H1 (cell line): Measurements from ENCODE around the gene MOG. TPM values are rescaled to one million over a fixed set of nuclear protein-coding genes. Genes with fewer than 3 reads are reported as not detected.

Experiments
- CTCF ChIA-PET: fragments of 300-600 bp; sonication (Branson Sonifier 250); formaldehyde crosslinking; loops from one replicate; lab custom pipeline; 2021; ENCODE audit not compliant: partially characterized antibody; lab: Charles Lee
- POLR2A ChIA-PET: fragments of 300-600 bp; sonication (Branson Sonifier 250); formaldehyde crosslinking; loops from one replicate; lab custom pipeline; 2021; ENCODE audit warnings: inconsistent platforms; ENCODE audit not compliant: partially characterized antibody; lab: Charles Lee
- DNase-seq, 2 experiments: peaks; one replicate each; pipeline versions ENCODE4 v3.0.0 to v3.0.0-alpha.2; 2010 to 2022; ENCODE audit warnings: low spot score in 2 of 2, low read depth in 1 of 2, mixed read lengths in 1 of 2
- FAIRE-seq: peaks from 2 replicates; lab custom pipeline; 2011; peaks lifted over from hg19 to GRCh38; lab: Jason Lieb, UNC
- H2AFZ ChIP-seq: 2 replicates; pipeline ENCODE4 v1.8.1; 2012; ENCODE audit warnings: low read length, inconsistent platforms
- H2AK5ac ChIP-seq: 2 replicates; pipeline ENCODE4 v1.6.1; 2013; ENCODE audit warnings: low read depth, low read length
- H2BK120ac ChIP-seq: replicated peaks from 2 replicates; pipeline ENCODE3; 2013; ENCODE audit warnings: low read depth, low read length, inconsistent platforms
- H2BK12ac ChIP-seq: 2 replicates; pipeline ENCODE4 v1.6.1; 2013; ENCODE audit warnings: low read depth, low read length
- H2BK15ac ChIP-seq: 2 replicates; pipeline ENCODE4 v1.6.1; 2013; ENCODE audit warnings: low read length
- H2BK20ac ChIP-seq: 2 replicates; pipeline ENCODE4 v1.6.1; 2013; ENCODE audit warnings: low read length
- H2BK5ac ChIP-seq: 2 replicates; pipeline ENCODE4 v1.6.1; 2013; ENCODE audit warnings: low read depth, low read length
- H3K14ac ChIP-seq: 2 replicates; pipeline ENCODE4 v1.6.1; 2013; ENCODE audit warnings: inconsistent platforms; ENCODE audit not compliant: insufficient read length
- H3K18ac ChIP-seq: 2 replicates; pipeline ENCODE4 v1.6.1; 2013; ENCODE audit warnings: low read length; ENCODE audit errors: extremely low read depth
- H3K23ac ChIP-seq: 2 replicates; pipeline ENCODE4 v1.6.1; 2013; ENCODE audit warnings: inconsistent platforms; ENCODE audit not compliant: insufficient read length
- H3K23me2 ChIP-seq: 2 replicates; pipeline ENCODE4 v1.6.1; 2013; ENCODE audit warnings: low read depth, low read length
- H3K27ac ChIP-seq: 2 replicates; pipeline ENCODE4 v1.6.1; 2011; ENCODE audit warnings: low read depth, low read length, inconsistent platforms
- H3K27me3 ChIP-seq, 4 experiments: replicated peaks in 1 of 4; 1 replicate in 1 of 4; 2 replicates in 3 of 4; pipeline versions ENCODE4 v1.6.1 to v1.8.1; 2011 to 2013; ENCODE audit warnings: low read length in 3 of 4, mild to moderate bottlenecking in 3 of 4, inconsistent platforms in 2 of 4, mixed read lengths in 2 of 4, moderate library complexity in 1 of 4; ENCODE audit not compliant: control insufficient read depth in 3 of 4, insufficient read depth in 3 of 4; ENCODE audit errors: extremely low read depth in 1 of 4
- H3K36me3 ChIP-seq, 4 experiments: 2 replicates each; pipeline versions ENCODE4 v1.6.1 to v1.8.1; 2011 to 2013; ENCODE audit warnings: mild to moderate bottlenecking in 4 of 4, low read length in 3 of 4, moderate library complexity in 2 of 4, control low read depth in 1 of 4, inconsistent platforms in 1 of 4; ENCODE audit not compliant: insufficient read depth in 4 of 4, control insufficient read depth in 2 of 4
- H3K4ac ChIP-seq: replicated peaks from 2 replicates; pipeline ENCODE3; 2013; ENCODE audit warnings: low read length, low read depth, mixed read lengths, inconsistent platforms; ENCODE audit not compliant: insufficient read length
- H3K4me1 ChIP-seq, 4 experiments: replicated peaks in 1 of 4; 1 replicate in 1 of 4; 2 replicates in 3 of 4; pipeline versions ENCODE4 v1.6.1 to v1.8.1; 2011 to 2013; ENCODE audit warnings: low read length in 3 of 4, inconsistent platforms in 2 of 4, mixed read lengths in 1 of 4; ENCODE audit not compliant: insufficient read depth in 4 of 4, control insufficient read depth in 3 of 4
- H3K4me2 ChIP-seq, 2 experiments: 2 replicates each; pipeline versions ENCODE4 v1.6.1 to v1.8.1; 2011 to 2013; ENCODE audit warnings: low read depth in 2 of 2, low read length in 2 of 2, control low read depth in 1 of 2, inconsistent platforms in 1 of 2, mild to moderate bottlenecking in 1 of 2; ENCODE audit not compliant: insufficient read depth in 1 of 2
- H3K4me3 ChIP-seq, 4 experiments: fragments of 200-600, 300-600 bp in 1 of 4; sonication (generic), shearing (Covaris generic), sonication (Bioruptor Twin) in 1 of 4; 2 replicates each; pipeline versions ENCODE4 v1.5.1 to v1.8.1; 2011 to 2016; ENCODE audit warnings: low read length in 4 of 4, low read depth in 3 of 4, control low read depth in 2 of 4, inconsistent platforms in 2 of 4, mild to moderate bottlenecking in 2 of 4, mixed read lengths in 1 of 4, moderate library complexity in 1 of 4; ENCODE audit not compliant: insufficient read depth in 2 of 4; ENCODE audit errors: extremely low read depth in 1 of 4
- H3K56ac ChIP-seq: replicated peaks from 2 replicates; pipeline ENCODE3; 2013; ENCODE audit warnings: low read depth, mild to moderate bottlenecking, mixed read lengths, low read length, inconsistent platforms; ENCODE audit not compliant: insufficient read length
- H3K79me1 ChIP-seq: 2 replicates; pipeline ENCODE4 v1.6.1; 2013; ENCODE audit warnings: low read depth, low read length, control low read depth
- H3K79me2 ChIP-seq, 2 experiments: 2 replicates each; pipeline versions ENCODE4 v1.6.1 to v1.8.1; 2012 to 2013; ENCODE audit warnings: low read length in 2 of 2, mild to moderate bottlenecking in 2 of 2, inconsistent platforms in 1 of 2; ENCODE audit not compliant: insufficient read depth in 2 of 2, control insufficient read depth in 1 of 2
- H3K9ac ChIP-seq, 4 experiments: replicated peaks in 1 of 4; 1 replicate in 1 of 4; 2 replicates in 3 of 4; pipeline versions ENCODE4 v1.6.1 to v1.8.1; 2011 to 2013; ENCODE audit warnings: low read depth in 3 of 4, low read length in 3 of 4, control low read depth in 2 of 4, mild to moderate bottlenecking in 2 of 4, moderate library complexity in 2 of 4, inconsistent platforms in 1 of 4; ENCODE audit errors: extremely low read depth in 1 of 4
- H3K9me3 ChIP-seq, 2 experiments: 2 replicates each; pipeline versions ENCODE4 v1.6.1 to v1.8.1; 2012 to 2013; ENCODE audit warnings: mild to moderate bottlenecking in 2 of 2, moderate library complexity in 2 of 2, control low read depth in 1 of 2, inconsistent platforms in 1 of 2, low read depth in 1 of 2, low read length in 1 of 2, mixed read lengths in 1 of 2; ENCODE audit not compliant: insufficient read depth in 2 of 2
- H4K20me1 ChIP-seq, 2 experiments: replicated peaks in 1 of 2; 2 replicates each; pipeline versions ENCODE3 to v1.8.1; 2011 to 2013; ENCODE audit warnings: inconsistent platforms in 2 of 2, low read length in 2 of 2, mild to moderate bottlenecking in 1 of 2; ENCODE audit not compliant: insufficient read depth in 2 of 2, control insufficient read depth in 1 of 2
- H4K5ac ChIP-seq: 2 replicates; pipeline ENCODE4 v1.6.1; 2013; ENCODE audit warnings: low read length, low read depth, mixed read lengths, inconsistent platforms; ENCODE audit not compliant: insufficient read length
- H4K8ac ChIP-seq: 2 replicates; pipeline ENCODE4 v1.8.0; 2013; ENCODE audit warnings: mild to moderate bottlenecking, moderate library complexity, low read length, inconsistent platforms; ENCODE audit not compliant: insufficient read depth; ENCODE audit errors: extremely low read depth
- H4K91ac ChIP-seq: replicated peaks from 2 replicates; pipeline ENCODE3; 2013; ENCODE audit warnings: low read length, mixed read lengths, inconsistent platforms; ENCODE audit not compliant: insufficient read length
- CHD1 ChIP-seq: IDR thresholded peaks from 2 replicates; pipeline ENCODE4 v1.6.1; 2012; ENCODE audit warnings: low read depth, low read length, improper control_type of control experiment
- HDAC2 ChIP-seq, 2 experiments: fragments of 300-600 bp in 1 of 2; sonication (generic) in 1 of 2; IDR thresholded peaks; 2 replicates each; pipeline ENCODE4 v1.6.1; 2011 to 2012; ENCODE audit warnings: low read depth in 2 of 2, low read length in 2 of 2, mild to moderate bottlenecking in 2 of 2, moderate library complexity in 2 of 2, borderline replicate concordance in 1 of 2, inconsistent platforms in 1 of 2
- JUN ChIP-seq: IDR thresholded peaks from 2 replicates; pipeline ENCODE4 v1.6.1; 2011; ENCODE audit warnings: low read depth, mild to moderate bottlenecking, improper control_type of control experiment, low read length
- JUND ChIP-seq: IDR thresholded peaks from 2 replicates; pipeline ENCODE4 v1.6.1; 2011; ENCODE audit warnings: mild to moderate bottlenecking, improper control_type of control experiment, low read length
- MAFK ChIP-seq: IDR thresholded peaks from 2 replicates; pipeline ENCODE4 v1.6.1; 2012; ENCODE audit warnings: low read depth, mild to moderate bottlenecking, improper control_type of control experiment, low read length
- POLR2AphosphoS5 ChIP-seq: IDR thresholded peaks from 2 replicates; pipeline ENCODE4 v1.6.1; 2011; ENCODE audit warnings: low read depth, low read length
- RAD21 ChIP-seq, 2 experiments: IDR thresholded peaks in 1 of 2; conservative IDR thresholded peaks in 1 of 2; 2 replicates each; pipeline ENCODE4 v1.6.1; 2011; ENCODE audit warnings: low read depth in 2 of 2, low read length in 2 of 2, improper control_type of control experiment in 1 of 2, inconsistent platforms in 1 of 2, mild to moderate bottlenecking in 1 of 2, moderate library complexity in 1 of 2
- RXRA ChIP-seq: IDR thresholded peaks from 2 replicates; pipeline ENCODE4 v1.6.1; 2011; ENCODE audit warnings: low read depth, mild to moderate bottlenecking, low read length, moderate library complexity; ENCODE audit not compliant: insufficient read depth
- SIRT6 ChIP-seq: IDR thresholded peaks from one replicate; pipeline ENCODE4 v1.7.1; 2012; ENCODE audit warnings: low read length, inconsistent platforms
- SRF ChIP-seq: IDR thresholded peaks from 2 replicates; pipeline ENCODE4 v1.6.1; 2011; ENCODE audit warnings: mild to moderate bottlenecking, low read depth, low read length, moderate library complexity
- SUZ12 ChIP-seq: fragments of 200-600 bp; sonication (generic); IDR thresholded peaks from 2 replicates; pipeline ENCODE4 v1.6.1; 2012; ENCODE audit warnings: mild to moderate bottlenecking, inconsistent platforms, low read length, moderate library complexity, mixed read lengths
- TEAD4 ChIP-seq: IDR thresholded peaks from 2 replicates; pipeline ENCODE4 v1.6.1; 2012; ENCODE audit warnings: low read depth, low read length, inconsistent platforms, mixed read lengths
- WGBS, 2 experiments: shearing (Covaris generic) in 1 of 2; methylation state at CpG; one replicate each; pipeline versions ENCODE4 v1.1.6 to v1.1.7; 2013 to 2015; ENCODE audit warnings: low lambda C conversion rate in 2 of 2, mixed read lengths in 2 of 2, inconsistent platforms in 1 of 2, low coverage in 1 of 2, missing lambda C conversion rate in 1 of 2; ENCODE audit not compliant: insufficient replicate concordance in 2 of 2, insufficient coverage in 1 of 2, insufficient read length in 1 of 2; ENCODE audit errors: extremely low coverage in 1 of 2, missing lambda C conversion rate in 1 of 2; 5-methylcytosine and 5-hydroxymethylcytosine counted together
- polyA plus RNA-seq, 7 experiments: library from polyadenylated mRNA; depleted of rRNA in 3 of 7; stranded (reverse) in 5 of 7; unstranded in 2 of 7; fragments of >200 nt in 5 of 7; fragments of 200-250 nt in 2 of 7; gene quantifications; 1 replicate in 5 of 7; 2 replicates in 1 of 7; 4 replicates in 1 of 7; pipeline versions ENCODE4 v1.2.1 to v1.2.3, GENCODE V29; 2011 to 2013; ENCODE audit warnings: missing spikeins in 2 of 7, mixed read lengths in 2 of 7
- total RNA-seq: library from RNA; stranded (reverse); fragmentation: NEBNext Ultra II Directional; extraction: Animal tissue kit (Norgen Biotek cat#: 25700); gene quantifications from 2 replicates; pipeline ENCODE4 v1.2.1, GENCODE V29; 2021
- TF ChIP-seq, protein P1 (sequence below): IDR thresholded peaks from 2 replicates; pipeline ENCODE4 v1.6.1; 2011; ENCODE audit warnings: low read length, improper control_type of control experiment

MOG gene
- total and polyA plus RNA-seq, 2 of the 8 experiments (the other 6 are each of a cell fraction or from before 2014, with no cell fraction given) = 0.17 to 0.86 TPM

DNA sequence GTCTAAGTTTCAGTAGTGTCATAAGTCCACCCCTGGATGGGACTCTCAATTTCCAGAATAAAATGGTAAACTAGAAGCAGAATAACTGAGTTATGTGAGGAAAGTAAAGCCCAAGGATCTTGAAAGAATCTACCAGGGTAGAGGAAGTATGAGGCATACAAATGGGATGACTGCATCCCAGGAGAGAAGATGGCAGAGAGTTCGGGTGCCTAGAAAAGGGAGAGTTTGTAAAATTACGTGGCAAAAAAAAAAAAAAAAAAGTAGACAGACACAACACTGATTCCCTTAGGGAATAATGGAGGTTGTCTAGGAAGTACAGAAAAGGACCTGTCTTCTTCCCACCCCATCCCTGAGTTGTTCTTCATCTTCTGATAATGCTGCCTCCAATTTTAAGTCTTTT is 27.3 kb upstream of the MOG start:
- Histone ChIP-seq H3K4ac (no peak overlapping the region), H2AFZ (no peak overlapping the region), H2BK12ac (no peak overlapping the region), H2BK120ac (no peak overlapping the region), H3K27me3 (no peaks in the 10 kb centered on the region), H2AK5ac (no peak overlapping the region), H3K79me2 (peaks cover 13 to 62% of the 10 kb centered on the region in 2 experiments), H3K4me3 (peak overlapping the region in 3 of 4 experiments; percentile 61 to 84 (median 71); a peak in 5 of 8 replicates), H3K4me2 (peak overlapping the region; percentile 79 to 93), H4K20me1 (peaks cover 0 to 15% of the 10 kb centered on the region in 2 experiments), H3K23ac (no peak overlapping the region), H3K23me2 (peaks cover 49% of the 10 kb centered on the region), H3K18ac (no peak overlapping the region), H3K36me3 (no peaks in the 10 kb centered on the region; a peak in 1 of 8 replicates), H4K8ac (no peak overlapping the region), H2BK15ac (no peak overlapping the region), H3K9ac (no peak overlapping the region), H3K4me1 (peaks cover 9 to 42% (median 31%) of the 10 kb centered on the region in 4 experiments), H3K14ac (no peak overlapping the region), H3K56ac (no peak overlapping the region), H4K5ac (no peak overlapping the region), H3K9me3 (no peaks in the 10 kb centered on the region), H3K27ac (no peak overlapping the region), H2BK5ac (no peak overlapping the region), H4K91ac (no peak overlapping the region), H2BK20ac (no peak overlapping the region), H3K79me1 (peaks cover 10% of the 10 kb centered on the region)
- POLR2A ChIA-PET = interaction anchor here (0.6 to 5.3 kb wide), 7 partner anchors 11 to 128 kb away, joined by 3 to 33 read pairs (median 4); no protein-coding TSS in a partner anchor
- TF ChIP-seq CHD1 (no peak), POLR2AphosphoS5 (no peak), SUZ12 (no peak), RAD21 (IDR thresholded peaks at IDR 0.05 in 1 of 2, conservative IDR thresholded peaks at IDR 0.05 in 1 of 2; ENCODE audit: low read depth in 2 of 2, low read length in 2 of 2) (no peak), TEAD4 (no peak), JUN (no peak), JUND (no peak), RXRA (no peak), MAFK (no peak), HDAC2 (IDR thresholded peaks at IDR 0.05; ENCODE audit: borderline replicate concordance in 1 of 2, low read depth in 2 of 2, low read length in 2 of 2) (no peak), SIRT6 (no peak), SRF (no peak)
- TF ChIP-seq, protein P1, sequence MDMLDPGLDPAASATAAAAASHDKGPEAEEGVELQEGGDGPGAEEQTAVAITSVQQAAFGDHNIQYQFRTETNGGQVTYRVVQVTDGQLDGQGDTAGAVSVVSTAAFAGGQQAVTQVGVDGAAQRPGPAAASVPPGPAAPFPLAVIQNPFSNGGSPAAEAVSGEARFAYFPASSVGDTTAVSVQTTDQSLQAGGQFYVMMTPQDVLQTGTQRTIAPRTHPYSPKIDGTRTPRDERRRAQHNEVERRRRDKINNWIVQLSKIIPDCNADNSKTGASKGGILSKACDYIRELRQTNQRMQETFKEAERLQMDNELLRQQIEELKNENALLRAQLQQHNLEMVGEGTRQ = no peak
- 67% methylated on average over 1 of the region's 2 CpGs; no CpG with 5 or more reads in 1 of the 2 experiments for WGBS, 2 experiments
- FAIRE-seq (no peak), DNase-seq (no peak)
- CTCF ChIA-PET = interaction anchor here (0.7 to 33.1 kb wide), 10 partner anchors 10 to 127 kb away, joined by 3 to 658 read pairs (median 4); partner anchors contain the start of gene MOG
